Adrenal gland (tissue), 5 donors: ENCODE data around the gene LRFN4.

Source experiments
- POLR2A ChIP-seq, 2 donors: fragments of 450-650 bp; IDR thresholded peaks; one replicate each; pipeline ENCODE4 v1.6.1; 2017; ENCODE audit warnings: antibody characterized with exemption in 2 of 2, mild to moderate bottlenecking in 2 of 2, moderate library complexity in 1 of 2
- TF ChIP-seq, protein P1 (sequence below), 6 experiments: fragments of 450-650 bp in 4 of 6; fragments of 200-600 bp in 2 of 6; sonication (generic) in 1 of 6; IDR thresholded peaks; 1 replicate in 5 of 6; 2 replicates in 1 of 6; pipeline versions ENCODE4 v1.5.1 to v1.8.0; 2016 to 2021; ENCODE audit warnings: antibody characterized with exemption in 6 of 6, mild to moderate bottlenecking in 2 of 6, moderate library complexity in 1 of 6
- donor health status: DM: no; HTN: no; CAD: no.

DNA sequence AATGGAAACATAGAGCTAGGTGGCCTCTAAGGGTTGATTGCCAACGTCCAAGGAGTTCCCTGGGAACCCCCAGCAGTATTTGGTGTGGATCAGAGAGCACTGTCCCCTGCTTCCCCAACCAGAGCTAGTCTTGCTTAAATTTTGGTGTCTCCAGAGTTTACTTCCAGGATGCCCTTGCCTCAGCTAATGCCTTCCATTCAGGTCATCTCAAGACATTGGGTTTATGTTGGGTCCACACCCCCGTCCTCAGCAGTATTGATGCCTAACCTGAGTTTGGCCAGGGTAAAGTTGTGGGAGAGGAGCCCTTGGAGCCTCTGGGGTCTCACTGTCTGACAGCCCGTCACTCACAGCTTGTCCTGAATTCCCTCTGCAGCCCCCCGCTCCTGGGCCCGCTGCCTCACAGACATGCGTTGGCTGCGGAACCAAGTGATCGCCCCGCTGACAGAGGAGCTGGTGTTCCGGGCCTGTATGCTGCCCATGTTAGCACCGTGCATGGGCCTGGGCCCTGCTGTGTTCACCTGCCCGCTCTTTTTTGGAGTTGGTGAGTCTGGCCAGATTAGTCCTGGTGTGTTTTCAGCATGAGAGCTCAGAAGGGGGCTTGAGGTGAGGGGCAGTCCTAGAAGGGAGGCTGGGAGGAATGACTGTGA, 12.2 kb upstream of the LRFN4 start:
- TF ChIP-seq POLR2A (IDR thresholded peaks at IDR 0.05) = no peak
- TF ChIP-seq, protein P1, sequence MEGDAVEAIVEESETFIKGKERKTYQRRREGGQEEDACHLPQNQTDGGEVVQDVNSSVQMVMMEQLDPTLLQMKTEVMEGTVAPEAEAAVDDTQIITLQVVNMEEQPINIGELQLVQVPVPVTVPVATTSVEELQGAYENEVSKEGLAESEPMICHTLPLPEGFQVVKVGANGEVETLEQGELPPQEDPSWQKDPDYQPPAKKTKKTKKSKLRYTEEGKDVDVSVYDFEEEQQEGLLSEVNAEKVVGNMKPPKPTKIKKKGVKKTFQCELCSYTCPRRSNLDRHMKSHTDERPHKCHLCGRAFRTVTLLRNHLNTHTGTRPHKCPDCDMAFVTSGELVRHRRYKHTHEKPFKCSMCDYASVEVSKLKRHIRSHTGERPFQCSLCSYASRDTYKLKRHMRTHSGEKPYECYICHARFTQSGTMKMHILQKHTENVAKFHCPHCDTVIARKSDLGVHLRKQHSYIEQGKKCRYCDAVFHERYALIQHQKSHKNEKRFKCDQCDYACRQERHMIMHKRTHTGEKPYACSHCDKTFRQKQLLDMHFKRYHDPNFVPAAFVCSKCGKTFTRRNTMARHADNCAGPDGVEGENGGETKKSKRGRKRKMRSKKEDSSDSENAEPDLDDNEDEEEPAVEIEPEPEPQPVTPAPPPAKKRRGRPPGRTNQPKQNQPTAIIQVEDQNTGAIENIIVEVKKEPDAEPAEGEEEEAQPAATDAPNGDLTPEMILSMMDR (IDR thresholded peaks at IDR 0.05) = no peak
